GM18873 (cell line): ENCODE measurements around the gene RAB5A.
"Not testable (repeated sequence)": the region's sequence is repeated elsewhere in the genome, so short reads cannot be mapped to it uniquely, and the experiment has no call there.

ENCODE experiments used
- ATAC-seq: cut with Tn5 transposase; IDR thresholded peaks from one replicate; pipeline ENCODE4 v1.9.1; 2021; ENCODE audit warnings: mild to moderate bottlenecking, moderate library complexity, moderate number of reproducible peaks; ENCODE audit not compliant: unreplicated experiment, low FRiP score

The RAB5A gene

DNA sequence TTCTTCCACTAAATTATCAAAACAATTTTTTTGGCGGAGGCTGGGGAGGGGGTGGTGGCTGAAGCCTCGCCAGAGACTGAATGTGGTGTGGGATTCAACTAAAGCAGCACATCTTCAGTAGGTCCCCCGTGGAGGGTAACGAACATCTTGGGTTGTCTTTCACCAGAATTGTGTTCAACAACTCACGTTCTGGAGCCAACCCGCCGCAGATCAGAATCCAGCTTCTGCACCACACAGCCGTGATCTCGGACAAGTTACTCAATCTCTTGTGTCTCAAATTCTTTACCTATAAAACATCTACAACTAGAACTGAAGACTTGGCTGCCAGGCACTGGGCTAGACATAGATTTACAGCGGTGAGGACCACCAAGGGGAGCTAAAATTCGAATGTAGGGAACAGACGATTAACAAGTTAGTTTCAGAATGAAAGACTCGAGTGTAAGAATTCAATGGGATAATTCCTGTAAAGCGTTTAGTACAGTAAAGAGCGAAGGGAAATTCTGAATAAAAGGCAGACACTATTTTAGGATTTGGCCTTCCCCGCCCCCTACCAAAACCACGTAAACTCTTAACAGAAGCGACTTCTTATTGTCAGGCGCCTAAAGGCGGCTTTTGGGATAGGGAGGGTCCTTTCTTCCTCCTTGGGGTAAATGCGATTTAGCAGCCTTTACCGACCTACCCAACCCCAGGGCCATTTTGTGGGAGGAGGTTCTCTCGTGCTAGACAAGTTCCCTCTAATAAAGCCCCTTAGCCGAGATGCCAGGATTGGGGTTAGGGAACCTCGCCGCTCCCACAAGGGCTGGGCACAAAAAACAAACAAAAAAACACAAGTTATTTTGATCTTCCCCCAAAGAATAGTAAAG, 697 bp upstream of the RAB5A start:
- peak; percentile 1 for ATAC-seq

DNA sequence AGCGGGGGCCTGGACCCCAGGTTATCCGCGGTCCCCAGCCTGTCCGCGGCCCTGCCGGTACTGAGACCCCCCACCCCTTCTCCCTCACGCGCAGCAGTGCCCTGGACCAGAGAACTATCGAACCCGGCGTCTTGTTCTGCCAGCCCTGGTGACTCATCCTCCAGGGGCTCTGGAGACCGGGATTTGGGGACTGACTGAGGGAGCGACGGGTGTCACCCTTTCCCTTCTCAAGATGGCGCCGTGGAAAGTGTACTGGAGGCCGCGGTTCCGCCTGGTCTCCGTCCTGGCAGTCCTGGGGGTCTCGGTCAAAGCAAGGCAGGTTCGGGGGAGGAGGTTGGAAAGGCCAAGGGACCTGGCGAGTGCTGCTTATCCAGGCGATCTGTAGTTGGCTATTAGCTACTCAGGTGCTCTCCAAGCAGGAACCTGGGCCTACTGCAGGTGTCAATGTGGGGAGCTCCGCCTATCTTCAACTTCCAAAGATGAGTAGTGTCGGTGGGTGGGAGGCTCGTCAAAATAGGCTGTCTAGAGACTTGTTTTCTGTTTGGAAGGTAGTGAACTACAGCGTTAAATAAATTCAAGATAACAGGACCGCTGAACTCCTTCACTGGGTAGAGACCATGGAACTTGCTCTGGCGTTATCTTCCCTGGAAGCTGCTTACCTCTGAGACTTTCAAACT, 790 bp downstream of the RAB5A start:
- no peak for ATAC-seq

DNA sequence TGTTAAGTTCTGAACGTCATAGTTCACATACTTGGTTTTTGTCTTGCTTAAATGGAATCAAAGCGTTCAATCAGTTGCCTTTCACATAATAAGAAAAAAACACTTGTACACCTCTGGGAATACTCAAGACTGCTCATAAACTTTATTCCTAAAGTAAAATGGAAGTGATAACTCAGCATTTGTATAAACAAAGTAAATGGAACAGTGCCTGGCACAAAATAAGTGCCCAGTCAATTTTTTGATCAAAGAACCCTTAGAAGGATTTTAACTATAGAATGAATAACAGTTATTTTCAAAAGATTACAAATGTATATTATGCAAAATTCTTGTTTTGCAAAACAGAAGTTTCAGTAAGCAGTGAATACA, 1.3 kb downstream of the RAB5A start:
- no peak for ATAC-seq

DNA sequence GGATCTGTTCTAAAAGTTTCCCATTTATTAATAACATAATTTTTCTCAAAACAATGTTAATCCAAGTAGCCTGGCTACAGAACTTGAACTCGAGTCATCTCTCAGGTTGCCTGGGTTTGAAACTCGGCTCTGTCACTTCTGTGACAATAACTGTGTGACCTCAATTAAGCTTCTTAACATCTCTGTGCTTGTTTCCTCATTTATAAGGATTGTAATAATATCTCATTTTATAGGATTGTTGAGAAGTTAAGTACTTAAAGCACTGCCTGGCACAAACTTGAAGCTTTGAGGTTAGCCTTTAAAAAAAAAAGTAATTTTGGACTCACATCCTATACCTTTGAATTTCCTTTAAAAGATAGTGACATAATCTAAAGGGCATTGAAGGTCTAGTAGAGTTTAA, 3.4 kb downstream of the RAB5A start:
- no peak for ATAC-seq

DNA sequence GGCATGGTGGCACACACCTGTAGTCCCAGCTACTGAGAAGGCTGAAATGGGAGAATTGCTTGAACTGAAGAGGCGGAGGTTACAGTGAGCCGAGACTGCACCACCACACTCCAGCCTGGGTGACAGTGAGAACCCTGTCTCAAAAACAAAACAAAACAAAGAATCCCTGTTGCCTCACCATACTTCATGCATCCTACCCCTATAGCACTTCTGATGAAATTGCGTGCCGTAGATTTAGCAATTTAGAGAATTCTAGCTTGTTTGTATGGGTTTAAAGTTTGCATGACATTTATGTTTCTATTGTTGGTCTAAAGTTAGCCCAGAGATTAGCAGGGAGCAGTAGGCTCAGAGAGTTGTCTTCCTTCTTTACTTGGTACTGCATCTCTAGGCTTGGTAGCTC, 7.8 kb downstream of the RAB5A start:
- ATAC-seq: no peak

DNA sequence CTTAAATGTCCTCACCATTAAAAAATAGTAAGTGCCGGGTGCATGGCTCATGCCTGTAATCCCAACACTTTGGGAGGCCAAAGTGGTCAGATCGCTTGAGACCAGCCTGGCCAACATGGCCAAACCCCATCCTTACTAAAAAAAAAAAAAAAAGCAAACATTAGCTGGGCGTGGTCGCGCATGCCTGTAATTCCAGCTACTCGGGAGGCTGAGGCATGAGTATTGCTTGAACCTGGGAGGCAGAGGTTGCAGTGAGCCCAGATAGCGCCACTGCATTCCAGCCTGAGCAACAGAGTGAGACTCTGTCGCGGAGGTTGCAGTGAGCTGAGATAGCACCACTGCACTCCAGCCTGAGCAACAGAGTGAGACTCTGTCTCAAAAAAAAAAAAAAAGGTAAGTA, 10.5 kb downstream of the RAB5A start:
- ATAC-seq: not testable (repeated sequence)

DNA sequence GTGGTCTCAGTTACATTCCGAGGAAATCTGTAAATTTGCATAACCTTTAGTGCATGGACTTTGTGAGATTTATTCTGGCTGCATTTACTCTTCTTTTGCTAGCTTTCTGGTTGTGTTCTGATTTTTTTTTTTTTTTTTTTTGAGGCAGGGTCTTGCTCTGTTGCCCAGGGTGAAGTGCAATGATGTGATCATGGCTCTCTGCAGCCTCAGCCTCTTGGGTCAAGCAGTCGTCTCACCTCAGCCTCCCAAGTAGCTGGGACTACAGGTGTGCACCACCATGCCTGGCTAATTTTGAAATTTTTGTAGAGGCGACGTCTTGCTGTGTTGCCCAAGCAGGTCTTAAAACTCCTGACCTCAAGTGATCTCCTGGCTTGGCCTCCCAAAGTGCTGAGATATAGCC, 12.6 kb downstream of the RAB5A start:
- ATAC-seq: no peak

DNA sequence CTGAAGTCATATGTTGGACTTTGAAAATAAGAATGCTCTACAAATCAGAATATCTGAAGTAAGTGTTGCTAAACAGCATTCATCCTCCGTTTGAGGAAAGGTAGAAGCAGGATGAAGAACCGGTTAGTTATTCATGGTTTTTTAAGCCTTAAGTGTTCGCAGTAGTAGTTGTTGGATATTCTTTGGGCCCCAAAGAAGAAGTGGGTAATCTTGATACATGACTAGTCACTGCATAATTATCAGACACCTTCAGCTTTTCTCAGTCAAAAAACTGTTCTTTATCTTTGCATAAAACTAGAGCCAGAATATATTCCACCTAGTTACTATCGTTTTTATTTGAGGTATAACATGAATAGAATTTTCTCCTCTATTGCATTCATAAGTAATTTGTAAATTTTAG, 13.8 kb downstream of the RAB5A start:
- no peak for ATAC-seq

DNA sequence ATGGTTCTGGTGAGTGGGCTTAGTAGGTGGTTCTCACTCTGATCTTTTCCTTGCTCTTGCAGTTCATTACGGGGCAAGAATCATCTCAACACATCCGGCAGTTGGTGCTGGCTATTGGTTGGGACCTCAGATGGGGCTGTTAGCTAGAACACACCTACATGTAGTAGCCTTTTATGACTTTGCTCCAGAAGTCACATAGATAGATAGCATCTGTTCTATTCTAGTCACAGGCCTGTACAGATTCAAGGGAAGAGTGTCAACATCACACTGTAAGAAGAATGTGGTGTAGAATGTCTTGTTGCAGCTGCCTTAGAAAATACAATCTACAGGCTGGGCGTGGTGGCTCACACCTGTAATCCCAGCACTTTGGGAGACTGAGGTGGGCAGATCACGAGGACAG, 15.1 kb downstream of the RAB5A start:
- no peak for ATAC-seq

DNA sequence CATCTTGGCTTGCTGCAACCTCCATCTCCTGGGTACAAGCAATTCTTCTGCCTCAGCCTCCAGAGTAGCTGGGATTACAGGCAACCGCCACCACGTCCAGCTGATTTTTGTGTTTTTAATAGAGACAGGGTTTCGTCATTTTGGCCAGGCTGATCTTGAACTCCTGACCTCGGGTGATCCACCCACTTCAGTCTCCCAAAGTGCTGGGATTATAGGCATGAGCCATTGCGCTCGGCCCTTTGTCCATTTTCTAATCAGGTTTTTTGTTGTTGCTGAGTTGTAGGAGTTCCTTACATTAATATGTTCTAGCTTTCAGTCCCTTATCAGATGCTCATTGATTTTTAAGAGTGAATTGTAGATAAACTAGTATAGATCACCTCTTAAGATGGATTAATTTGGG, 20.3 kb downstream of the RAB5A start:
- no peak for ATAC-seq

DNA sequence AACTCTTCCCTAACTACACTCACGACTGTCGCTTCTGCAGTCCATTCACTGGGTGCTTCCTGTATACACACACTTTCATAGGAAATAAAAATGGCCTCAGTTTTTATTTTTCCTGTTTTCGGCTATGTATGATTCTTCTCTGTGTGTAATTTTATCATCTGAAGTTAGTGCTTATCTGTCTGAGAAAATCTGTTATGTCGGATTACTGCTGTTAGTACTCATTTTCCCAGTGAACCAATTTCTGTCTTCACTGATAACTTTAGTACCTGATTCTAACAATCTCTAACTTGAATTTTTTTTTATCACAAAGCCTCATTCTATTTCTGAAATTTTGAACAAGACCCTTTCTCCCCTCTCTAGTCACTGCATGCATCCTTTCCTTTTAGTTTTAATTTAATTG, 20.9 kb downstream of the RAB5A start:
- no peak for ATAC-seq

DNA sequence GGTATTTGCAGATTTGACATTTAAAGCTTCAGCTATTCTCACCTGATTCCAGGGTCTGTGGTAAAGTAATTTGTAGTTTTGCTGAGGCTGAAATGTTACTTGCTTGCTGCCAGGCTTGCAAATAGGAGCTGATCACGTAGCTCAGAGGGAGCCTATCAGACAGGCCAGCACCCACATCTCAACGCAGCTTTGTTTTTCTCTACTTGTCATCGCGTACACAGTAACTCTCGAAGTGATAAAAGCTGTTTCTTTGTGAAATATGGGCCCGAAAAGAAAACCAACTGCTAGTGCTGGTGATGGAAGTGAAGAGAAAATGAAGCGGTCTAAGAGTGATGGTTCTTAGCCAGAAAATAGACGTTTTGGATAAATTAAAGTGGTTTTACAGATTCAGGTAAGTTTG, 23.4 kb downstream of the RAB5A start:
- ATAC-seq: no peak

DNA sequence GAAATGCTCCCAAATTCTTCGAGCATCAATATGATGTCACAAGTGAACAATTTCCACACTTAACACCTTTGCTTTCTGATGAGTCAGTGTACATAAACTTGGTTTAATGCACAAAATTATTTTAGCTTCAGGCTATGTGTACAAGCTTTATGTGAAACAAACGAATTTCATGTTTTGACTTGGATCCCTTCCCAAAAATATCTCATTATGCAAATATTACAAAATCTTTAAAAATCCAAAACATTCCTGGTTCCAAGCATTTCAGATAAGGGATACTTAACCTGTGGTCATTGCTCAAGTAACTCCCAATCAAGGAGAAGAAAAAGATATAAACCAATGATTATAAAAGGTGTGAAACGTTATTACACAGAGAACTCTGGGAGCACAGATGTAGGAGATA, 25.2 kb downstream of the RAB5A start:
- no peak for ATAC-seq

DNA sequence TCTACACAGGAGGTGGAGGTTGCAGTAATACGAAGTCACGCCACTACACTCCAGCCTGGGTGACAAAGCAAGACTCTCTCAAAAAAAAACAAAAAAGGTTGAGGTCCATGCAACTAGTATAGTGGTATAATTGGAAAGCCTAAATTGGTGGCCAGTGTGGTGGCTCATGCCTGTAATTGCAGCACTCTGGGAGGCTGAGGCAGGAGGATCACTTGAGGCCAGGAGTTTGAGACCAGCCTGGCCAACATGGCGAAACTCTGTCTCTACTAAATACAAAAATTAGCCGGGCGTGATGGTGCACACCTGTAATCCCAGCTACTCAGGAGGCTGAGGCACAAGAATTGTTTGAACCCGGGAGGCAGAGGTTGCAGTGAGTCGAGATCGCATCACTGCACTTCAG, 42.0 kb downstream of the RAB5A start:
- not testable (repeated sequence) for ATAC-seq

DNA sequence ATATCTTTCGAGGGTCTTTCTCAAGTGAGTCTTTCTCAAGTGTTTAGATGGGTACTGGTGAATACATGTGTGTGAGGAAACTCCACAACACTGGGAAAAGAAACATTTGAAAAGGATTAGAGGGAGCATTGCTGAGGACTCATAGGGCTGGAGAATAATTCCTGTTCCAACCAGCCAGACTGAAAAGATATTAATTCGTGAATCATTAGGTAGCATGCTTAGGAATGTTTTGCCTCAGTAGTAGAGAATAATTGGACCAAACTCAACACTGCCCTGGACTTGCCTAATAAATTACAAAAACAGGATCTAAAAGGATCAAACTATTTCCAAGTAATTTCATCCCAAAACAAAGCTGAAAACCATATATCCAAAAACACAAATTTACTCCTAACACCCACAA, 47.9 kb downstream of the RAB5A start:
- no peak for ATAC-seq

DNA sequence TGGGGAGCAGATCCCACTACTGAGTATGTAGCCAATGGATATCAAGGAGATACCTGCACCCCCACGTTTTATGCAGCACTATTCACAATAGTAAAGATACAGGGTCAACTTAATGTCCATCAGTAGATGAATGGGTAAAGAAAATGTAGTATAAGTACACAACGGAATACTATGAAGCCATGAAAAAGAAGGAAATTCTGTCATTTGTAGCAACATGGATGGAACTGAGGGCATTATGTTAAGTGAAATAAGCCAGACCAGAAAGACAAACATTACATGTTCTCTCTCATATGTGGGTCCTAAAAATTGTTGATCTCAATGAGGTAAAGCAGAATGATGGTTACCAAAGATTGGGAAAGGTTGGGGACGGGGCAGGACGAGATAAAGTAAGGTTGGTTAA, 50.6 kb downstream of the RAB5A start:
- ATAC-seq: no peak

DNA sequence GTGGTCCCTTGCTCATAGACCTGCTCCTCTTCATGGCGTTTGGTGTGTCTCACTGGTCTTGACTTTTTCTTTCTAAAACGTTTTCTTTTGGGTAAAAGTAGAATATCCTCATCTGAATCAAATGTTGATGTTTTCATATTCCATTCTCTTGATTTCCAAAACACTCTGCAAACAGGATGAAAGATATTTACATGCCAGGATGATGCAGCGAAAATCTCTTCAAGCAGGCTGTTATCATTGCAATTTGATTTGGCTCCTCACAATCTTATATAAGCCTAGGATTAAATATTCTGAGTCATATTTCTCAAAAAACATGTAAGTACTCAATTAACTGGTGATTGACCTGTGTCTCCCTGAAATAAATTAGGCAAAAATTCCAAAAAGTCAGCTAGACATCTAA, 55.0 kb downstream of the RAB5A start:
- no peak for ATAC-seq

DNA sequence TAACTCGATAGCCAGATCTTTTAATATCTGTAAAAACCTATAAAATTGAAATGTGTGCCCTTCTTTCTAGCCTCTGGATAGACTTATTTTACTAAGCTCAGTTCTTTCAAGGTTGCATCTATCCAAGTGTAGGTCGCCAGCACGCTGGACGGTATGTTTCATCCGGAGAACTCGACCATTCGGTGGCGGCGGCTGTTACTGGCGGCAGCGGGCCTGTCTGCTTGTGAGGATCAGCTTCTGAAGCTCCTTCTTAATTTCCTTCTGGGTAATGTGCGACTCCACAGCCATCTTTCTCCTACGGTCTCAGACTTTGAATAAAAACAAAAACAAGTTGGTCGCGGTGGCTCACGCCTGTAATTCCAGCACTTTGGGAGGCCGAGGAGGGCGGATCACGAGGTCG, 61.1 kb downstream of the RAB5A start:
- ATAC-seq: no peak

DNA sequence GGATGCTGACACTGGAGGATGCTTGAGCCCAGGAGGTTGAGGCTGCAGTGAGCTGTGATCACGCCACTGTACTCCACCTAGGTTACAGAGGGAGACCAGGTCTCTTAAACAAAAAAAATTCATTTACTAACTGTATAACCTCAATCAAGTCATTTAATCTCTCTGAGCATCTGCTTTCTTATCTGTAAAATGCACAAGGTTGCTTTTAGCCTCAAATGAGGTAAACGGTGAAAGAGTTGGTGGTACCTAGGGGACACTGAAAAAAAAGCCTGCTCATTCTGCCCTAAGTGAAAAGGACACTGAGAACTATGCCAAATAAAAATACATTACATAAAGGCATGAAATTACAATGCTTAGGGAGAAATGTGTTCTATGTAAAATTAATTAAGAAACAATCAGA, 61.7 kb downstream of the RAB5A start:
- ATAC-seq: no peak

DNA sequence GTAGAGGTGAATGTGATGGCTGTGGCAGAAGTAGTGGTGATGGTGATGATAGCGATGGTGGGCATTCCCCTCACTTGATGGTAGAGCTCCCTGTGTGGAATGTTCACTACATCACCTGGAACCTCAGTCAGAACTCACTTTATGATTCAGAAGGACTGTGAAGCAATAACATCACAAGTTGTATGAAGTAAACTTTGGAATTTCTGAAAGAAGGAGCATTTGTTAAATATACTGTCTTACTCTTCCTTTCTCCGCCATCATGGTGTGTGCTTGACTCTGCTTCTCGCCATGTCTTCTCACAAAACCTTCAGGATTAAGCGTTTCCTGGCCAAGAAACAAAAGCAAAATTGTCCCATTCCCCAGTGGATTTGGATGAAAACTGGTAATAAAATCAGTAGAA, 65.3 kb downstream of the RAB5A start, which contains the start of gene PP2D1:
TSS of gene PP2D1 (minus strand) at position 101 of the 400 bp plus-strand sequence. CDS start 192 bp downstream, outside the sequence.
- no peak for ATAC-seq

DNA sequence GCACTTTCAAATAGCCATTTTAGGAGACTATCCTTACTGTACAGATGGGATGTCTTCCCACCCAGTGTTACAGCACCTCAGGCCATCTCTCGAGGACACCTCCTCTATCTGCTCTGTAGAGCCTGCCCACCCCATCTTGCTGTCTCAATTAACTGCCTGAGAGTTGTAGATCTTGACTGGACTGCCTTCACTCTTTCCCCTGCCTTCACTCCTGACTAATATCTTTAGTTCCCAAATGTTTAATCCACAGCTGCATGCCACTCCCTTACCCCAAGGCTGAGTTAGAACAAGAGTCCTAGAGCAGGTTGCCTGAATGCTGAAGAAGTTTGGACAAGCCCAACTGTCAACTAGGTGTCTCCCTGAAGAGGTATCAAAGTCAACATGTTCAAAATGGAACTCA, 66.5 kb downstream of the RAB5A start:
- ATAC-seq: no peak

DNA sequence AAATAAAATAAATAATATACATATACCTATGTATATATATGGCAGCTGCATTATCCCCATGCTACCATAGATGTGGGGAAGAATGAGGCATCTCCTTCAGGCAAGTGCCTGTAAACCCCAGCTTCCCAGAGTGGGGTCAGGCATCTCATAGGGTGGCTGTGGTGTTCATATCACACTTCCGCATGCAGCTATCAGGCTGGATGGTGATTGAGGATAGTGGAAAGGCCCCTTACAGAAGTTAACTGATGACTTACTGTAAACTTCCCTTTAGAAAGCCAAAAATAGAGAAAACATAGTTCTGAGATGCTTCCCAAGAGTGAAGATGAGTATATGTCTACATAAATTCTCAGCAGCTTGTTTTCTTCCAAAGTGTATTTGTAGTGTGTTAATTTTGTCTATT, 68.6 kb downstream of the RAB5A start:
- no peak for ATAC-seq
